ENCODE results near the gene DHX34.

DHX34 gene

DNA sequence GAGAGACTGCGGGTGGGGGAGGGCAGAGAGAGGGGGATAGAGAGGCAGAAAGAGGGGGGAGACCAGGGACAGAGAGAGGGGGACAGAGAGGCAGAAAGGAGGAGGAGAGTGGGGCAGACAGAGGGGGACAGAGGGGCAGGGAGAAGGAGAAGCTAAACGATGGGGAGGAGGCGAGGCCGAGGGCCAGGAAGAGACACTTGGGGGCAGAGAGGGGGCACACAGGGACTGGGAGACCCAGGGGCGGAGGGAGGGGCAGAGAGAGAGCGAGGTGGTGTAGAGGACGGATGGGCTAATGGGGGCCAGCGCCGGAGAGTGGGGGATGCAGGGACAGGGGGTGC lies 69.5 kb downstream of the DHX34 start:
- no peak for DNase-seq

GRCh38 chr19:47419030-47419783 lies 70.1 kb downstream of the DHX34 start, which contains the start of gene MEIS3:
Gene MEIS3 (minus strand): TSS chr19:47419527. CDS start chr19:47419081, 446 bp downstream.
- no peak for DNase-seq

DNA sequence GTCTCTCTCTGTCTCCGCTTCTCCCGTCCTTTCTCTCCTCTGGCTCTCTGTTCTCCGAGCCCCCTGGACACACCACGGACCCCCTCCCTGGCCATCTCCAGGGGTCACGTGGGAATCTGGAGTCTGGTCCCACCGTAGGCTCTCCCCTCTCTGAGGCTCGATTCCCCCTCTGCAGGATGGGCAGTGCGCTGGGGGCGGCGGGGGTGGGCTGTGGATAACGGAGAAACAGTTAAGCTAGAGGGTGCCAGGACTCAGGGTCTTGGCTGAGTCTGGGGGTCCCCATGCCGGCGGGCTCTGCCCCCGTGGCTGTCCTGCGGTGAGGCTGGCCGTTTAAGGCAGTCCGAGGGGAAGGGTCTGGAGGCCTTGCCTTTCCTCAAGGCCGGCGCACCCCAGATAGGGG lies 70.7 kb downstream of the DHX34 start:
- DNase-seq, result no peak

- no peak for DNase-seq
These were observed 72.2 kb downstream of the DHX34 start for GRCh38 chr19:47421244-47421786.

DNA sequence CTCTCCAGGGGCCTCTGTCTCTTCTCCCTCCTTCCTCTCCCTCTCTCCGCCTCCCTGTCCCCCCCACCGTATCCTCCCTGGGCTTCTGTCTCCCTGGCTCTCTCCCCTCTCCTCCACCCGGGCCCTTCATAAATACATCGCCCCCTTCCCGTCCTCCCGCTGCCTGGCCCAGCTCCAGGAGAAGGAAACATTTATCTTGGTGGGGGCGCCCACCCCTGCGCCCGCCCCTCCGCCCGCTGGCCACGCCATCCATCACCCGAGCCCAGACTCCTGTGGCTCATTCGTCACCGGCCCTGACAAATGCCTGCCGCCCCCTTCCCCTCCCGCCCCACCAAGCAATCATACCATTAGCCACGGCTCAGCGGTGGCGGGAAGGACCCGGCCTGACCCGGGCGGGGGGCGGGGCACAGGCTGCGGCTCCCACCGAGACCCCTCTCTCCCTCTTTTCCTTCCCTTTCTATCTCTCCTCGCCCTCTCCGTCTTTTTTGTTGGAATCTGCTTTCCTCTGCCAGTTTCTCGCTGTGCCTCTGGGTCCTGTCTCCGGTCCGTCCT lies 72.8 kb downstream of the DHX34 start:
- DNase-seq, result no peak

DNA sequence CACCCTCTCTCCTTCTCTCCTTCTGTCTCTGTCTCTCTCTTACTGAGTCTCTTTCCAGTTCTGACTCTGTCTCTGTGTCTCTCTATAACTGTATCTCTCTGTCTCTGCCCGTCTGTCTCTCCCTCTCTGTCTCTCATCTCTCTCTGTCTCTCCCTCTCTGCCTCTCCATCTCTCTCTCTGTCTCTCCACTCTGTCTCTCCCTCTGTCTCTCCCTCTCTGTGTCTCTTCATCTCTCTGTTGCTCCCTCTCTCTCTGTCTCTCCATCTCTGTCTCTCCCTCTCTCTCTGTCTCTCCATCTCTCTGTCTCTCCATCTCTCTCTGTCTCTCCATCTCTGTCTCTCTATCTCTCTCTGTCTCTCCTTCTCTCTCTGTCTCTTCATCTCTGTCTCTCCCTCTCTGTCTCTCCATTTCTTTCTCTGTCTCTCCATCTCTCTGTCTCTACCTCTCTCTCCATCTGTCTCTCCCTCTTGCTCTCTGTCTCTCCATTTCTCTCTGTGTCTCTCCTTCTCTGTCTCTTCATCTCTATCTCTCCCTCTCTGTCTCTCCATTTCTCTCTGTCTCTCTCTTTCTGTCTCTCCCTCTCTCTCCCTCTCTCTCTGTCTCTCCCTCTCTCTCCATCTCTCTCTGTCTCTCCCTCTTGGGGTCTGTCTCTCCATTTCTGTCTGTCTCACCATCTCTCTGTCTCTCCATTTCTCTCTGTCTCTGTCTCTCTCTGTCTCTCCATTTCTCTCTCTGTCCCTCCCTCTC lies 73.5 kb downstream of the DHX34 start:
- DNase-seq, result no peak

- no peak for DNase-seq
These were observed 74.2 kb downstream of the DHX34 start for GRCh38 chr19:47423203-47423882.

- DNase-seq, result peak; percentile 35
These were observed 78.4 kb downstream of the DHX34 start for GRCh38 chr19:47427241-47428176.

- DNase-seq, result peak; percentile 69
These were observed 79.2 kb downstream of the DHX34 start for GRCh38 chr19:47428177-47428894.

DNA sequence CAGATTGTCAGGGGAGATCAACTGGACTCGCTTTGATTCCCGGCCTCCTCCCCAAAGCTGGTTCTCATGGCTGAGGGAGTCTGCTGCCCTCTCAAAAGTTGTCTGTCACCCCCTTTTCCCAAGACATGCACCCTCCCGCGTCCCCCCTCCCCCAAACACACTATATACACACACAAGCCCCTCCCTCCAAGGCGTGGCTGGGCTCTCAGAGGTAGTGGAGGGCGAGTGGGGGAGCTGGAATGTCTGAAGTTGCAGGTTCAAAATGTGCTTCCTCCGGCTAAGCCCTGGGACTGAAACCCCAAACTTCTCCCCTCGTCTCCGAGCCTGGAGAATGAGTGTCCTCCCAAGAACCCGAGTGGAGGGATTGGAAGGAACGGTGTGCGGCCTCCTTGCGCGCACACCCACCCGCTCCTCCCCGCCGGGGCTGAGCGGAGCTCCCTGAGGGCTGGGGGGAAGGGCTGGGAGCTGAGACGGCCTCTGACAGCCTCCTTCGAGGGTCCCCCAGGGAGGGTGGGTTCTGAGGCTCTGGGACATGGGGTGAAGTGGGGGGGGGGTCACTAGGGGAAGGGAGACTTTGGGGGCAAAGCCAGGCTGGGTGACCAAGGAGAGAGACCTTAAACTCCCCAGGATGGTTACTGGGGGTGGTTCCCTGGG lies 80.2 kb downstream of the DHX34 start:
- DNase-seq, result no peak

DNA sequence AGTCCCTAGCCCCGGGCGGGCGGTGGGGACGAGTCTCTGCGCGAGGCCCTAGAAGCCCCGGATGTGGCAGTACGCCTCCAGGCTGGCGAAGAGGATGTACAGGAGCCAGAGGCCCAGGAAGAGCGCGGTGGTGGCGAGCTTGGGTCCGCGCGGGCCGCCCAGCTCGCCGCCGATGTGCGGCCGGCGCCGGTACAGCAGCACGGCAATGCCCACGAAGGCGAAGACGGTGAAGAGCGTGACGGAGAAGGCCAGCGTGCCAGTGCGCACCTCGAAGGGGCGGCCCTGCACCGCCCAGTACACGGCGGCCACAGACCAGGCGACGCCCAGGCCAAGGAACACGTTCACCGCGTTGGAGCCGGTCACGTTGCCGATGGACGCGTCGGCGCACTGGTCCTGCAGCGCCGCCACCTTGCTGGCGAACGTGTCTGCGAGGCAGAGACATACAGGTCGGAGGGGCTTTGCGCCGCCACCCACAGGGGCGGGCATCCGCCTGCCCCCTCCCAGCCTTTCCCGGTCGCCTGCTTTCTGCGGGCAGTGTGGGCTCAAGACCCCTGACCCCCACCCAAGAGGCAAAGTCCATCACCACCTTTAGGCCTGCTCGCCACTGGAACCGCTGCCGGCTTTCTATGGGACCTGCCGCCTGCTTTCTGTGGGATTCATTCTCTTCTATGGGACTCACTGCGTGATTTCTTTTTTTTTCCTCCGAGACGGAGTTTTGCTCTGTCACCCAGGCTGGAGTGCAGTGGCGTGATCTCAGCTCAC lies 81.1 kb downstream of the DHX34 start:
- no peak for DNase-seq

GRCh38 chr19:47432091-47432490 lies 83.0 kb downstream of the DHX34 start:
- no peak for DNase-seq

All from midbrain (tissue), 1 donor.